Measurements from ENCODE around the gene PCSK6. TPM values are rescaled to one million over a fixed set of nuclear protein-coding genes. Genes with fewer than 3 reads are reported as not detected.

PCSK6 gene
- total and polyA plus RNA-seq, 7 donors: 2.9 to 10.3 (median 6.4) TPM

GRCh38 chr15:101536166-101536874 is 46.8 kb upstream of the PCSK6 start:
- Histone ChIP-seq H3K27ac (no peak overlapping the region), H3K36me3 (no peaks in the 10 kb centered on the region), H3K9me3 (no peaks in the 10 kb centered on the region), H3K4me1 (no peaks in the 10 kb centered on the region), H3K4me3 (no peak overlapping the region), H3K27me3 (no peaks in the 10 kb centered on the region)
- WGBS, 2 donors: 91 to 95% methylated on average over 24 of the region's 24 CpGs
- TF ChIP-seq EP300 (IDR thresholded peaks at IDR 0.05) (no peak), POLR2A (IDR thresholded peaks at IDR 0.05) (no peak), CTCF (IDR thresholded peaks at IDR 0.05) (no peak), POLR2AphosphoS5 (IDR thresholded peaks at IDR 0.05) (no peak)
- intact Hi-C loops (cut with DNase I): no loop called here
- DNase-seq: peak; percentile 46

- intact Hi-C loops (cut with DNase I): no loop called here
- Histone ChIP-seq H3K27ac (no peak overlapping the region), H3K27me3 (no peaks in the 10 kb centered on the region), H3K36me3 (no peaks in the 10 kb centered on the region), H3K4me3 (no peak overlapping the region), H3K9me3 (no peaks in the 10 kb centered on the region), H3K4me1 (no peaks in the 10 kb centered on the region)
- DNase-seq: peak; percentile 33
- 93 to 94% methylated on average over 29 of the region's 29 CpGs for WGBS, 2 donors
- TF ChIP-seq EP300 (IDR thresholded peaks at IDR 0.05) (no peak), POLR2AphosphoS5 (IDR thresholded peaks at IDR 0.05) (no peak), POLR2A (IDR thresholded peaks at IDR 0.05) (no peak)
Observed at GRCh38 chr15:101535170-101535902, 45.8 kb upstream of the PCSK6 start.

GRCh38 chr15:101534376-101534970 is 45.0 kb upstream of the PCSK6 start:
- peak; percentile 52 for DNase-seq
- no peaks in the 10 kb centered on the region for H3K4me1 ChIP-seq
- no peaks in the 10 kb centered on the region for H3K27me3 ChIP-seq
- WGBS, 2 donors: 90 to 93% methylated on average over 21 of the region's 21 CpGs
- TF ChIP-seq CTCF (IDR thresholded peaks at IDR 0.05) (no peak), EP300 (IDR thresholded peaks at IDR 0.05) (no peak), POLR2A (IDR thresholded peaks at IDR 0.05) (no peak), POLR2AphosphoS5 (IDR thresholded peaks at IDR 0.05) (no peak)
- intact Hi-C loops (cut with DNase I): no loop called here
- H3K9me3 ChIP-seq: no peaks in the 10 kb centered on the region
- H3K27ac ChIP-seq: no peak overlapping the region
- no peaks in the 10 kb centered on the region for H3K36me3 ChIP-seq
- H3K4me3 ChIP-seq: no peak overlapping the region

- Histone ChIP-seq H3K36me3 (no peaks in the 10 kb centered on the region), H3K27ac (no peak overlapping the region), H3K27me3 (no peaks in the 10 kb centered on the region), H3K4me1 (peaks cover 0 to 8% (median 6%) of the 10 kb centered on the region in 4 donors), H3K9me3 (no peaks in the 10 kb centered on the region), H3K4me3 (no peak overlapping the region)
- DNase-seq: peak; percentile 53
- TF ChIP-seq CTCF (IDR thresholded peaks at IDR 0.05) (no peak), POLR2AphosphoS5 (IDR thresholded peaks at IDR 0.05) (no peak), EP300 (IDR thresholded peaks at IDR 0.05) (no peak), POLR2A (IDR thresholded peaks at IDR 0.05) (no peak)
- WGBS, 2 donors: 90% methylated on average over 13 of the region's 13 CpGs
- intact Hi-C loops (cut with DNase I): no loop called here
Observed at GRCh38 chr15:101533371-101534140, 44.0 kb upstream of the PCSK6 start.

Measured in sigmoid colon (tissue), 7 donors.